Subcutaneous abdominal adipose tissue (tissue), 5 donors: ENCODE data around the gene MTA1.

ENCODE experiments used
- H3K27ac ChIP-seq: one replicate; pipeline ENCODE4 v1.7.0; 2013; ENCODE audit warnings: low read depth, mild to moderate bottlenecking, inconsistent platforms, low read length, moderate library complexity
- H3K27me3 ChIP-seq, 5 donors: one replicate each; pipeline ENCODE4 v1.7.0; 2013; ENCODE audit warnings: low read length in 5 of 5, inconsistent platforms in 1 of 5; ENCODE audit not compliant: control insufficient read depth in 5 of 5, insufficient read depth in 4 of 5
- H3K36me3 ChIP-seq, 5 donors: one replicate each; pipeline ENCODE4 v1.7.0; 2013; ENCODE audit warnings: low read length in 5 of 5; ENCODE audit not compliant: control insufficient read depth in 5 of 5, insufficient read depth in 5 of 5
- H3K4me1 ChIP-seq, 5 donors: one replicate each; pipeline ENCODE4 v1.7.0; 2013; ENCODE audit warnings: low read length in 5 of 5, mild to moderate bottlenecking in 3 of 5, moderate library complexity in 1 of 5; ENCODE audit not compliant: control insufficient read depth in 5 of 5, insufficient read depth in 5 of 5
- H3K4me3 ChIP-seq, 5 donors: one replicate each; pipeline ENCODE4 v1.7.0; 2013; ENCODE audit warnings: low read length in 5 of 5, low read depth in 1 of 5
- H3K9ac ChIP-seq, 5 donors: one replicate each; pipeline ENCODE4 v1.7.0; 2013; ENCODE audit warnings: low read length in 5 of 5, mild to moderate bottlenecking in 4 of 5, moderate library complexity in 3 of 5
- H3K9me3 ChIP-seq, 5 donors: one replicate each; pipeline ENCODE4 v1.7.0; 2013; ENCODE audit warnings: low read length in 5 of 5; ENCODE audit not compliant: control insufficient read depth in 5 of 5
- donor health status: healthy.
- donor health status: healthy.
- donor health status: healthy.
- donor health status: healthy.
- donor health status: healthy.

MTA1 gene

DNA sequence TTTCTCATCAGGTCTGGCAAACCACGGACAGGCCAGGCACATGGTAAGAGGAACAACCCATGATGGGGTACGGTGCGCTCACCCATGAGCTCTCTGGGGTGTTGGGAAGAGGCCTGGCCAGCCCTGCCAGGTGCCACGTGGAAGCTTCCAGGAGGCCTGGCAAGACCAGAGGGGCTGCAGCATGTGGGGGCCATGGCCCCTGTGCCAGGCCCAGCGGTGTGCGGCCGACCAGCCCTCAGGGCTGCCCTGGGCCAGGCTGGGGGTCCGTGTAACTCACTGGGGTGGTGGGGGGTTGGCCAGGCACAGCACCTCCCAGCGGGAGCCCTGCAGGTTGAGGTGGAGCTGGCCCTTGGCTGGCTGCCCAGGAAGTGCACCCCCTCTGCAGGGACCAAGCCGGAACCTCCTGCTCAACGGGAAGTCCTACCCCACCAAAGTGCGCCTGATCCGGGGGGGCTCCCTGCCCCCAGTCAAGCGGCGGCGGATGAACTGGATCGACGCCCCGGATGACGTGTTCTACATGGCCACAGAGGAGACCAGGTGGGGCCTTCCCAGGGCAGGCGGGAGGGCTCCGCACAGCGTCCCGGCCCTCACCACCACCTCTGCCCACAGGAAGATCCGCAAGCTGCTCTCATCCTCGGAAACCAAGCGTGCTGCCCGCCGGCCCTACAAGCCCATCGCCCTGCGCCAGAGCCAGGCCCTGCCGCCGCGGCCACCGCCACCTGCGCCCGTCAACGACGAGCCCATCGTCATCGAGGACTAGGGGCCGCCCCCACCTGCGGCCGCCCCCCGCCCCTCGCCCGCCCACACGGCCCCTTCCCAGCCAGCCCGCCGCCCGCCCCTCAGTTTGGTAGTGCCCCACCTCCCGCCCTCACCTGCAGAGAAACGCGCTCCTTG is 50.1 kb downstream of the MTA1 start:
- no peaks in the 10 kb centered on the region for H3K9me3 ChIP-seq
- peaks cover 0 to 7% (median 0%) of the 10 kb centered on the region in 5 donors for H3K27me3 ChIP-seq
- H3K4me1 ChIP-seq = peaks cover 2 to 40% (median 36%) of the 10 kb centered on the region in 5 donors
- H3K4me3 ChIP-seq = no peak overlapping the region
- peaks cover 0 to 48% (median 35%) of the 10 kb centered on the region in 5 donors for H3K36me3 ChIP-seq
- no peak overlapping the region for H3K27ac ChIP-seq
- no peak overlapping the region for H3K9ac ChIP-seq

DNA sequence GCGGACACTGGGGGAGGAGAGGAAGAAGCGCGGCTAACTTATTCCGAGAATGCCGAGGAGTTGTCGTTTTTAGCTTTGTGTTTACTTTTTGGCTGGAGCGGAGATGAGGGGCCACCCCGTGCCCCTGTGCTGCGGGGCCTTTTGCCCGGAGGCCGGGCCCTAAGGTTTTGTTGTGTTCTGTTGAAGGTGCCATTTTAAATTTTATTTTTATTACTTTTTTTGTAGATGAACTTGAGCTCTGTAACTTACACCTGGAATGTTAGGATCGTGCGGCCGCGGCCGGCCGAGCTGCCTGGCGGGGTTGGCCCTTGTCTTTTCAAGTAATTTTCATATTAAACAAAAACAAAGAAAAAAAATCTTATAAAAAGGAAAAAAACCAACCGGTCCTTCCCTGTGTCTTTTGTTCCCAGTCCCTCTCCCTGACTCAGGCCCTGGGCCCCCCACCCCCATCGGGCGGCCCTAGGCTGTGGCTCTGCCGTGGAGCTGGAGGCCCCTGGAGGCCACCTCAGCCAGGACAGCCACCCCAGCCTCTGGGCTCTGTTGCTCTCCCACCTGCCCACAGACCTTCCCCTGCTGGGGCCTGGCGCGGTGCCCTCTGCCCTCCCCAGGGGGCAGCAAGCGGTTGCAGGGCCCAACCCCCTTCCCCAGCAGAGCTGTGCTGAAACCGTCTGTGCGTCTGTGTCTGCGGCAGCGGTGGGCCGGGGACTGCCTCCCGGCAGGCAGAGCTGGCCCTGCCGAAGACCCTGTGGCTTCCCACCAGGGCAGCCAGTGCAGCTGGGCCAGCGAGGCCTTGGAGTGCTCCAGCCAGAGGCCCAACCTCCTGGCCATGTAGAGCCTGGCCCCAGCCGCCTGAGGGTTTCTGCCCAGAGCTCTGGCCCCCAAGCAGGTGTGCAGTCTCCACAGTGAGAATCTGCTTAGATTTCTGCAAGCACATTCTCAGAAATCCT is 51.0 kb downstream of the MTA1 start:
- H3K9ac ChIP-seq = no peak overlapping the region
- H3K4me1 ChIP-seq = peaks cover 2 to 48% (median 41%) of the 10 kb centered on the region in 5 donors
- no peak overlapping the region for H3K27ac ChIP-seq
- peaks cover 0 to 7% (median 0%) of the 10 kb centered on the region in 5 donors for H3K27me3 ChIP-seq
- H3K4me3 ChIP-seq = no peak overlapping the region
- H3K36me3 ChIP-seq = peaks cover 0 to 39% (median 26%) of the 10 kb centered on the region in 5 donors
- no peaks in the 10 kb centered on the region for H3K9me3 ChIP-seq

- Histone ChIP-seq H3K27me3 (peaks cover 0 to 7% (median 0%) of the 10 kb centered on the region in 5 donors), H3K9ac (no peak overlapping the region), H3K4me1 (peaks cover 2 to 55% (median 49%) of the 10 kb centered on the region in 5 donors), H3K4me3 (no peak overlapping the region), H3K36me3 (peaks cover 0 to 32% (median 22%) of the 10 kb centered on the region in 5 donors), H3K9me3 (no peaks in the 10 kb centered on the region), H3K27ac (no peak overlapping the region)
These were observed 51.7 kb downstream of the MTA1 start for GRCh38 chr14:105471297-105471821.

DNA sequence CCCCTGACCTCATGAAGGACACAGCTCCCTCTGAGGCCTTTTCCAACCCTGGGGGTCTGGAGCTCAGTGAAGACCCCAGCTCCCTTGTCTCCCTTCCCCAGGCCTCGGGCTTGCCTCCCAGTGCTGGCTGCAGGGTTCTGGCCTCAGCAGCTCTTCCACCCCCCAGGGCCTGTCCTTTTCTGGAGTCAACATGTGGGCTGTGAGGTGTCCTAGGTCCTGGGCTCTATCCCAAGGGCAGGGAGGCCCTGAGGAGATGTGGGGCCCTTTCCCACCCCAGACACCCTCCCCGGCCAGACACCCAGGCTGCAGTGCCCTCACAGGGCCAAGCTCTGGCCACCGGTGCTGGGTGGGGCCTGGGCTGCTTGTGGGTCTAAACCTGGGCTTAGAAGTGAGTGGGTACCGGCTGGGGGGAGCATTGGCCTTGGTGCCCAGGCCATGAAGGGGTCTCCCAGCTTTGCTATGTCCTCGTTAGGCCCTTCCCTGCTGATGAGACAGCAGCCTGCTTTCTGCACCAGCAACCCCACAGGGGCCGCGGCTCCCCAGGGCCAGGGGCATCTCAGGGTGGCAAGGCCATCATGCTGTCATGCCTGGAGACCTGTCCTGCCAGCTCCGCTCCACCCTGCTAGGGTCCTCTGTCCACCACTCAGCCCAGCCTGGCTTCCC is 52.3 kb downstream of the MTA1 start:
- H3K9ac ChIP-seq = no peak overlapping the region
- peaks cover 5 to 61% (median 55%) of the 10 kb centered on the region in 5 donors for H3K4me1 ChIP-seq
- H3K27ac ChIP-seq = no peak overlapping the region
- no peaks in the 10 kb centered on the region for H3K9me3 ChIP-seq
- H3K4me3 ChIP-seq = no peak overlapping the region
- peaks cover 0 to 26% (median 17%) of the 10 kb centered on the region in 5 donors for H3K36me3 ChIP-seq
- peaks cover 0 to 7% (median 0%) of the 10 kb centered on the region in 5 donors for H3K27me3 ChIP-seq

- peaks cover 0 to 20% (median 15%) of the 10 kb centered on the region in 5 donors for H3K36me3 ChIP-seq
- H3K4me3 ChIP-seq = no peak overlapping the region
- H3K9ac ChIP-seq = no peak overlapping the region
- no peaks in the 10 kb centered on the region for H3K9me3 ChIP-seq
- H3K27ac ChIP-seq = no peak overlapping the region
- peaks cover 0 to 7% (median 0%) of the 10 kb centered on the region in 5 donors for H3K27me3 ChIP-seq
- H3K4me1 ChIP-seq = peaks cover 5 to 67% (median 60%) of the 10 kb centered on the region in 5 donors
These were observed 52.9 kb downstream of the MTA1 start for GRCh38 chr14:105472486-105472991.

DNA sequence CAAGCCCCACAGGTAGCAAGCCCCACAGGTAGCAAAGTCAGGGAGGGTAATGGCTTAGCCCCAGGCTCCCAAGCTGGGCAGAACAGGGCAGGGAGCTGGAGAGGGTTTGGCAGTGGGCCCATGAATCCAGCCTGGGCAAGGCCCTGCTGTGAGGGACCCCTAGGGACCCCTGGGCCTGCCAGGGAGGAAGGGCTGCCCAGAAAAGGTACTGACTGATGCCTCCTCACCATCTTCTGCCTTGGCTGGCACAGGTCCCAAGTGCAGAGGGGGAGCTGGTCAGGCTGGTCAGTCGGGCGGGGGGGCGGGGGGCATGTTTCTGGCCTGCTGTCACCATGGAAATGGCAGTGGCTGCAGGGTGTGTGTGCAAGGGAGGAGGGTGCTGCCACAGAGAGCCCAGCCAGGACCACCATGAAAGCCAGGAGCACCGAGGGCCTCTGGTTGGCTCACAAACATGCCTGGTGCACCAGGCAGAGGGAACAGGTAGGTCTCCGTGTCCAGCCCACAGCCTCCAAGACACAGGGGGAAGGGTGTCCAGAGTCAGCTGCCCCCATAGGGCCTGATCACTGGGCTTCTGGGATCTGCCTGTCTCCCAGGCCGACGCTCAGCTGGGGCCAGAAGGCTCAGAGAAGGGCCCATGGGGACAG is 53.5 kb downstream of the MTA1 start:
- H3K4me3 ChIP-seq = peak overlapping the region in 4 of 5 donors; percentile 47 to 65 (median 52)
- peaks cover 0 to 14% (median 9%) of the 10 kb centered on the region in 5 donors for H3K36me3 ChIP-seq
- H3K9ac ChIP-seq = peak overlapping the region in 1 of 5 donors; percentile 35
- no peak overlapping the region for H3K27ac ChIP-seq
- H3K27me3 ChIP-seq = peaks cover 0 to 7% (median 0%) of the 10 kb centered on the region in 5 donors
- no peaks in the 10 kb centered on the region for H3K9me3 ChIP-seq
- H3K4me1 ChIP-seq = peaks cover 5 to 65% (median 60%) of the 10 kb centered on the region in 5 donors

GRCh38 chr14:105473677-105474482 is 54.3 kb downstream of the MTA1 start:
- peaks cover 0 to 7% (median 0%) of the 10 kb centered on the region in 5 donors for H3K27me3 ChIP-seq
- no peak overlapping the region for H3K27ac ChIP-seq
- peaks cover 5 to 58% (median 56%) of the 10 kb centered on the region in 5 donors for H3K4me1 ChIP-seq
- H3K9me3 ChIP-seq = no peaks in the 10 kb centered on the region
- H3K9ac ChIP-seq = peak overlapping the region in 1 of 5 donors; percentile 35
- H3K4me3 ChIP-seq = peak overlapping the region in 4 of 5 donors; percentile 47 to 65 (median 52)
- peaks cover 0 to 10% (median 7%) of the 10 kb centered on the region in 5 donors for H3K36me3 ChIP-seq

GRCh38 chr14:105474483-105475268 is 55.0 kb downstream of the MTA1 start, which contains the start of gene CRIP2:
Gene CRIP2, plus strand, starts transcription at chr14:105474821. Its CDS starts 42 bp downstream, at chr14:105474863.
- Histone ChIP-seq H3K4me3 (peak within 1 kb of the TSS; percentile 22 to 86 (median 72)), H3K9ac (peak within 1 kb of the TSS in 4 of 5 donors; percentile 16 to 86 (median 76)), H3K27ac (peak within 1 kb of the TSS; percentile 77), H3K4me1 (peaks cover 5 to 53% (median 49%) of the 10 kb centered on the region in 5 donors), H3K27me3 (peaks cover 0 to 7% (median 2%) of the 10 kb centered on the region in 5 donors), H3K36me3 (peaks cover 0 to 10% (median 5%) of the 10 kb centered on the region in 5 donors), H3K9me3 (no peaks in the 10 kb centered on the region)
